Stimulated activated CD8-positive, alpha-beta memory T cell treated with anti-CD3 and anti-CD28 coated beads, Interleukin-7, amount 100 ng/mL, for 4 hours (primary cell): ENCODE results near the gene DUS3L.
"Not testable (repeated sequence)": the region's sequence is repeated elsewhere in the genome, so short reads cannot be mapped to it uniquely, and the experiment has no call there.

Experiments
- DNase-seq, 2 donors: peaks; one replicate each; pipeline ENCODE4 v3.0.0-alpha.2; 2020; ENCODE audit warnings: low read depth in 2 of 2

Gene DUS3L

DNA sequence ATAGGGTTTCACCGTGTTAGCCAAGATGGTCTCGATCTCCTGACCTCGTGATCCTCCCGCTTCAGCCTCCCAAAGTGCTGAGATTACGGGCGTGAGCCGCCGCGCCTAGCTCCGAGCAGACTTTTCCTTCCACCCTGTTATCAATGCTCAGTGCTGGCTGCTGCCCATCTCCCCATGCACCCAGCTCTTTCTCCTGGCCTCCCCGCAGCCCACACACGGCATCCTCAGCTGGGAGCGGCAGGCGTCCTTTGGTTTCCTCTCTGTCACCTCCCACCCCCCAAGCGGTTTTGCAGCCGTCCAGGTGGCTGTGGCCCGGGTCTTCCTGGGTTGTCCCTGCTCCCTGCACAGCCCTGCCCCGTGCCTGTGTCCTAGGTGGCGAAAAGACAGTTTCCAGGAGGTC lies 18.5 kb downstream of the DUS3L start:
- no peak for DNase-seq

GRCh38 chr19:5767949-5768348 lies 23.0 kb downstream of the DUS3L start:
- DNase-seq = no peak

DNA sequence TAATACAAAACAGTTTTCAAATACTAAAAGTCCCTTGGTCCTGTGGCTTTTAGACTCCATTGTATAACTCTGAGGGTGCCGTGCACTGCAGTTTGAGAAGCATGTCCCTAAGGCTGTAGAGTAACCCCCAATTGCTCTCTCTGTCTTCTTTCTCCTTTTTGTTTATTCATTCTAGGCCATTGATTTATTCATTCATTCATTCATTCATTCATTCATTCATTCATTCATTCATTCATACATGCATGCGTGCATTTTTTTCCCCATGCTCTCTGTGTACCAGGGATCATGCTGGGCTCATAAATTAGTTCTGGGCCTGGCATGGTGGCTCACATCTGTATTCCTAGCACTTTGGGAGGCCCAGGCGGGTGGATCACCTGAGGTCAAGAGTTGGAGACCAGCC lies 25.7 kb downstream of the DUS3L start:
- no peak for DNase-seq

- no peak for DNase-seq
These were observed 28.2 kb downstream of the DUS3L start for GRCh38 chr19:5762608-5763217.

DNA sequence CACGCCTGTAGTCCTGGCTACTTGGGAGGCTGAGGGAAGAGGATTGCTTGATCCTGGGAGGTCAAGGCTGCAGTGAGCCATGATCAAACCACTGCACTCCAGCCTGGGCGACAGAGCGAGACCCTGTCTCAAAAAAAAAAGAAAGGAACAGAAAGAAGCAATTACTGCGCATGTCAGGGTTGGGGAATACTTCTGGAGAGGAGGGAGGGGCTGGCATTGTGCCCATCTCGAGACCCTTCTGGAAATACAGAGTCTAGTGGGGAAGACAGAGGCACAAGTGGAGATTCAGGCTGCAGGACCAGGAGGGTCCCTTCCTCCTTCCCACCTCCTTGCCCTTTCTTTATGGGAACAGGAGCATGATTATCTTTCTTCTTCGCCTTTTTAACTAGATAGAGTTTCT lies 37.2 kb downstream of the DUS3L start:
- no peak for DNase-seq

- DNase-seq = no peak
These were observed 39.3 kb downstream of the DUS3L start for GRCh38 chr19:5751709-5752108.

GRCh38 chr19:5749505-5749904 lies 41.5 kb downstream of the DUS3L start:
- DNase-seq = no peak

GRCh38 chr19:5748920-5749319 lies 42.0 kb downstream of the DUS3L start:
- DNase-seq = not testable (repeated sequence)

DNA sequence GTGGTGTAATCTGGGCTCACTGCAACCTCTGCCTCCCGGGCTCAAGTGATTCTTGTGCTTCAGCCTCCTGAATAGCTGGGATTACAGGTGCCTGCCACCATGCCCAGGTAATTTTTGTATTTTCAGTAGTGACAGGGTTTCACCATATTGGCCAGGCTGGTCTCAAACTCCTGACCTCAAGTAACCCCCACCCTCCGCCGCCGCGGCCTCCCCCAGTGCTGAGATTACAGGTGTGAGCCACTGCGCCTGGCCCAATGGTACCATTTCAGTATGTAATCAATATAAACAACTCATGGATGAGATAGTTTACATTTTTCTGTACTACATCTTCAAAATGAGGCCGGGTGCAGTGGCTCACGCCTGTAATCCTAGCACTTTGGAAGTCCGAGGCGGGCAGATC lies 46.0 kb downstream of the DUS3L start:
- DNase-seq = not testable (repeated sequence)

- DNase-seq = no peak
These were observed 47.3 kb downstream of the DUS3L start for GRCh38 chr19:5743630-5744029.

DNA sequence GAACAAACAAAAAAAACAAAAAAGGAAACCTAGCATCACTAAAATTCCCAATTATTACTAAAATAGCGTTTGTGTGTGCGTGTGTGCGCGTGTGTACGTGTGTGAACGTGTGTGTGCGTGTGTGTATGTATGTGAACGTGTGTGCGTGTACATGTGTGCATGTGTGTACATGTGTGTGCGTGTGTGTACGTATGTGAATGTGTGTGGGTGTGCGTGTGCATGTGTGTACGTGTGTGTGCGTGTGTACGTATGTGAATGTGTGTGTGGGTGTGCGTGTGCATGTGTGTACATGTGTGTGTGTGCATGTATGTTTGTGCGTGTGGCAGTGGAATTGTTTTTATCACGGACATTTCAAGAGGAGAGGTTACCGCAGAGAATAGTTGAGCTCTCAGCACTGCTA lies 48.9 kb downstream of the DUS3L start:
- DNase-seq = no peak

- no peak for DNase-seq
These were observed 52.5 kb downstream of the DUS3L start for GRCh38 chr19:5738423-5738822.
